CD4-positive, alpha-beta T cell treated with Interleukin-17A for 4 hours (primary cell): ENCODE results near the gene AICDA.
"Not testable (repeated sequence)": the region's sequence is repeated elsewhere in the genome, so short reads cannot be mapped to it uniquely, and the experiment has no call there.

Experiments
- DNase-seq: peaks from one replicate; pipeline ENCODE4 v3.0.0-alpha.2; 2020; ENCODE audit warnings: mixed read lengths

AICDA gene

GRCh38 chr12:8612629-8613028, at the start of gene AICDA:
AICDA (minus strand) TSS chr12:8612859; CDS start chr12:8612767, 92 bp downstream.
- DNase-seq: no peak

GRCh38 chr12:8661751-8662150, 49.1 kb upstream of the AICDA start:
- no peak for DNase-seq

DNA sequence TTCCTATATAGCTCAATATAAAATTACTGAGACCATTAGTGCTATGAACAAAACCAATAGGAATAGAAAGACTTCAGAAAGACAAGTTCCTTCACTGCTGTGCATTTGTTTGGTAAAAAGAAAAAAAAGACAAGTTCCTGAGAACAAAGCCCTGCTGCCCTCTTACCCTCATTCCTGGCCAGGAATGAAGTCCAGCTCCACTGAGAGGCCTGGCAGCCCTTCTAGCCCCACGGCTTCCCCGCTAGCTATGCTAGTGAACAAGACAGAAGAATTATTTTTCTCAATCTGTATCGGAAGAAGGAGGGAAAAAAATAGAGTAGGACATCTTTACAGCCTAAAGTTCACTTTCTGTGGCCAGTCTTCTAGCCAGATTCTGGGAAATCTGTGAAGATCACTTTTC, 48.4 kb upstream of the AICDA start:
- DNase-seq: no peak

- no peak for DNase-seq
Observed at GRCh38 chr12:8658346-8658745, 45.7 kb upstream of the AICDA start.

DNA sequence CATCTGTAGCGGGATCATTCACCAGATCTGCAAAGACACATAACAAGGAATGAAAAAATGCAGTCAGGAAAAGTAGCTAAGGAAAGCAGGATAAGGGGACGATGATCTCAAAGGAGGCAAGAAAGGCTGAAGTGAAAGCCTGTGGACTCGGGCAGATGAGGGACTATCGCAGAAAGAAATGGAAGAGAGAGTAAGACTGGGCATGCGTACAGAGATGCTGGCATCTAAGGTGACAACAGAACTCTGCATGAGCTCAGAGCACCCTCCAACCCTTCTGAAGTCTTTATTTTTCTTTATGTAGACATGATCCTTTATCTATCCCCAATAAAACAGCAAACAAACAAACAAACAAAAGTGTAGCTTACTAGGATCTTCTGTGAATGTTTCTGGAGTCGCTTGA, 42.8 kb upstream of the AICDA start:
- DNase-seq: no peak

DNA sequence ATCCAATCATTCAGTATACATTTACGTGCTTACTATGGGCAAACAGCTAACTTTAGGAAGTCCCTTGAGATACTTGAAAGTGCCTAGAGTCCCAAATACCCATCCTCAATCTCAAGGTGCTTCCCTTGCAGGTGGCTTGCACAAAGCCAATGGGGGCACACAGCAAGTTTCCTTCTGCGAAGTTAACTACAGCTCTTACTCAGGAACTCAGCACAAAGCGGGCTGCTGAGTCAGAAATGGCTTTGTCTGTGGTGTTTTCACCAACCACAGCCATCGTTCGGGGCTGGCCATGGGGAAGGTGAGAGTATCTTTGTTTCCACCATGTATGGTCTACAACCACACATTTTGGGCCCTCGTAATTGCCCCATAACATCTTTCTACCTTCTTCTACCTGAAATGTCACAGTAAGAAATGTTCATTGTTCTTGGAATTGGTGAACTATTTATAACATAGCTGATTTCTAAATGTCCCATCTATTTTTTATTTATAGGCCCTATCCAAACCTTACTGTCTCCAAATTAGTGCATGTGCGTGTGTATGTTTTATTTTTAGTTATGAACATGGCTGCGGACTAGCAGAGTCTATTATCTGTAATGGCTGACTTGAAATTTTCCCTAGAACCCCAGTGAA, 36.0 kb upstream of the AICDA start:
- peak; percentile 50 for DNase-seq

GRCh38 chr12:8647968-8648367, 35.3 kb upstream of the AICDA start:
- DNase-seq: no peak

DNA sequence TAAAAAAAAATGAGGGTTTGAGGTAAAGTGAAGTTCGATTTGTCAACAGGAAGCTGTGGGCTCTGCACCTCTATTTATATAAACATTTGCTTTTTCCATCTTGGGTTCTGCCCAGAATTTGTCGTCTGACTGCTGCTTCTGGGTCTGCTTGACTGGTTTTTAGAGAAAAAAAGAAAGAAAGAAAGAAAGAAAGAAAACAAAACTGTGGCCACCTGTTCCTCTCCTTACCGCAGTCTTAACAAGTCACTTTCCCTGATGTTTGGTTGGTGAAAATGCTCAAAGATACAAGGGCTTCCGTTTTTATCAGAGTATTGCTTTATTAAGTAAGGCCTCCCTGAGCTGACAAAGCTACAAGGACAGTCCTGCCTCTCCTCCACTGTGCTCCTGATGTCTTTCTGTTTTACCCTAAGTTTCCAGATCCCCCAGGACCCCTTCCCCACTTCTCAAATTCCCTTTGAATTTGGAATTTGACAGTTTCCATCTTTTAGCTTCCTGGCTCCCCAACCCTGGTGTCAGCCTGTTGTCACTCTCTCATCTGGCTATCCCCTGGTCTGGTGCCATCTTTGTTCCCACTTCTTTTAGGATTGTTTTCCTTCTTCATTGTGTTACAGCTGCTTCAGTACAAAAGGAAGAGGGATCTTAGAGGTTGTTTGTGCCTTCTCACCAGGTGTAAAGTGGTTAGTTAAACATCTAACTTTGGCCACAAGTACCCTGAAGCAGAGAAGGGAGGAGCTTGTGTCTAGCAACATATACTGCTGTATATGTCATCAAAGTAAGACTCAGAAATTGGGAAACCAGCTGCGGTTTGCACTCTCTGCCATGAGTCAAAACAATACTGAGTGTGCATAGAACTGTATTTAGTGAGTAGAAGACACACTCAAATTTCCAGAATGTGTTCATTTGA, 31.9 kb upstream of the AICDA start:
- peak; percentile 65 for DNase-seq

- DNase-seq: no peak
Observed at GRCh38 chr12:8642775-8643174, 30.1 kb upstream of the AICDA start.

DNA sequence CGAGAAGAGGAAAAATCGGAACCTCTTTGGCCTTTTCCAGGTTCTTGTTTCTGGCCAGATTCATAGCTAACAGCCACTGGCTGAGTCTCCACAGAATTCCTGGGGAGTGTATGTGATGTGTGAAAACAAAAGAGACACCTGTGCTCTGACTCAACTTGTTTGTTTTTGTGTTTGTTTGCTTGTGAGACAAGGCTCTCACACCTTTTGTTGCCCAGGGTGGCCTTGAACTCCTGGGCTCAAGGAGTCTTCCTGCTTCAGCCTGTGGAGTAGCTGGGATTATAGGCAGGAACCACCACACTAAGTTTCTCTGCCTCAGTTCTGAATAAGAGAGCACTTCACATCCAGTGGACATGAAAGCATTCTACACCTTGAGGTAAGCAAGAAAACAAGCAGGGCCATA, 27.3 kb upstream of the AICDA start:
- DNase-seq: no peak

GRCh38 chr12:8638951-8639350, 26.3 kb upstream of the AICDA start:
- DNase-seq: no peak

GRCh38 chr12:8637666-8638065, 25.0 kb upstream of the AICDA start:
- no peak for DNase-seq

DNA sequence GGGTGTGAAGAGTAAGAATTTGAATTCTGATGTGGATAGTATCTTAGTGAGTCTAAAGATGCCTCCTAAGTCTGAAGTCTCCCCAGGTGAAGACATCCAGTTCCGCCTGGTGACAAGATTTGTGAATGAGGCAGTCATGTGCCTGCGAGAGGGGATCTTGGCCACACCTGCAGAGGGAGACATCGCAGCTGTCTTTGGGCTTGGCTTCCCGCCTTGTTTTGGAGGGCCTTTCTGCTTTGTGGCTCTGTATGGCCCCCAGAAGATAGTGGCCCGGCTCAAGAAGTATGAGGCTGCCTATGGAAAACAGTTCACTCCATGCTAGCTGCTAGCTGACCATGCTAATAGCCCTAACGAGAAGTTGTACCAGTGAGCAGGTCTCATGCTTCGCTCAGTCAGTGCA, 24.6 kb upstream of the AICDA start:
- no peak for DNase-seq

GRCh38 chr12:8636581-8636980, 23.9 kb upstream of the AICDA start:
- DNase-seq: no peak

DNA sequence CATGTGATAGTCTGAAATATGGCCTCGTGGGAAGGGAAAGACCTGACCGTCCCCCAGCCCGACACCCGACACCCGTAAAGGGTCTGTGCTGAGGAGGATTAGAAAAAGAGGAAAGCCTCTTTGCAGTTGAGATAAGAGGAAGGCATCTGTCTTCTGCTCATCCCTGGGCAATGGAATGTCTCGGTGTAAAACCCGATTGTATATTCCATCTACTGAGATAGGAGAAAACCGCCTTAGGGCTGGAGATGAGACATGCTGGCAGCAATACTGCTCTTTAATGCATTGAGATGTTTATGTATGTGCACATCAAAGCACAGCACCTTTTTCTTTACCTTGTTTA, 23.3 kb upstream of the AICDA start:
- DNase-seq: not testable (repeated sequence)

GRCh38 chr12:8635342-8636006, 22.8 kb upstream of the AICDA start:
- DNase-seq: not testable (repeated sequence)

GRCh38 chr12:8630131-8630530, 17.5 kb upstream of the AICDA start:
- no peak for DNase-seq

GRCh38 chr12:8629486-8630033, 16.9 kb upstream of the AICDA start:
- no peak for DNase-seq

GRCh38 chr12:8628731-8629130, 16.1 kb upstream of the AICDA start:
- DNase-seq: no peak

GRCh38 chr12:8624750-8625149, 12.1 kb upstream of the AICDA start:
- not testable (repeated sequence) for DNase-seq

- no peak for DNase-seq
Observed at GRCh38 chr12:8622646-8623045, 10.0 kb upstream of the AICDA start.

GRCh38 chr12:8615206-8615605, 2.5 kb upstream of the AICDA start:
- DNase-seq: no peak

- DNase-seq: not testable (repeated sequence)
Observed at GRCh38 chr12:8613881-8614280, 1.2 kb upstream of the AICDA start.
